Measurements from ENCODE around the gene RANGAP1. TPM values are rescaled to one million over a fixed set of nuclear protein-coding genes. Genes with fewer than 3 reads are reported as not detected.
A peak's percentile ranks its signal among the peaks of the same experiment; 100 is the strongest.

RANGAP1 gene
- total and polyA plus RNA-seq, 2 of the 13 experiments (the other 11 are each of a cell fraction or from before 2014, with no cell fraction given): 51.8 to 83.9 TPM

DNA sequence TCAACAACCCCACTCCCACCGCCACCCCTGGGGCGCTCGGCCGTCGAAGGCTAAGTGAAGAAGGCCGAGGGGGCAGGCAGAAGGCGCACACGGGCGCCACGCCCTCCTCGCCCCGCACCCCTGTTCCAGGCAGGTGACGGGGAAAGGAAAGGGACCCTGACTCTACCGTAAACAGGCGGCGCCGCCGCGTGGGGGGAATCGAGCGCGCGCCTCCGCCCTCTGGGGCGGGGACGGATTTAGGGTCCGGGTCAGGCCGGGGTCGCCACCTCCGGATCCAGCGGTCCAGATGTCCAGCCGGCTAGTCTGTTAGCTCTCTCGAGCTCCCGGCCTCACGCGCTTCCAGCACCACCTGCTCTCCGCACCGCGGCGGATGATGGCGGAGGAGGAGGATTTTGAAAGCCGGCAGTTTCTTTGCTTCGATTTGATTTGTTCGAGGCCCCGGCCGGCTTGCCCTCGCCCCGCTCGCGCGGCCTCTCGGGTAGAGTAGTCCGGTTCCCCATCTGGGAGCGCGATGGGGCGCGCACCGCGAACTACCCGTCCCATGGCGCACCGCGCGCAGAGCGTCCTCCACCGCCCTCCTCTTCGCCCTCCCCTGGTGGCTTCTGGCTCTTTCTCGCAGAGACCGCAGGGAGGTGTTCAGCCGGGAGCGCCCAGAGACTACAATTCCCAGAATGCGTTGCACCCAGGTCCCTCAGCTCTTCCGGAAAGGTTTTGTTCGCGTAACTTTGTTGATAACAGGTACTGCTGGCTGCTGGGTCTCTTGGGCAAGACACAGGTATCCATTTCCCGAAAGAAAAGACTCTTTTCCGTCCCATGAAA lies at the start of gene RANGAP1 (continued):
- TF ChIP-seq, protein P1, sequence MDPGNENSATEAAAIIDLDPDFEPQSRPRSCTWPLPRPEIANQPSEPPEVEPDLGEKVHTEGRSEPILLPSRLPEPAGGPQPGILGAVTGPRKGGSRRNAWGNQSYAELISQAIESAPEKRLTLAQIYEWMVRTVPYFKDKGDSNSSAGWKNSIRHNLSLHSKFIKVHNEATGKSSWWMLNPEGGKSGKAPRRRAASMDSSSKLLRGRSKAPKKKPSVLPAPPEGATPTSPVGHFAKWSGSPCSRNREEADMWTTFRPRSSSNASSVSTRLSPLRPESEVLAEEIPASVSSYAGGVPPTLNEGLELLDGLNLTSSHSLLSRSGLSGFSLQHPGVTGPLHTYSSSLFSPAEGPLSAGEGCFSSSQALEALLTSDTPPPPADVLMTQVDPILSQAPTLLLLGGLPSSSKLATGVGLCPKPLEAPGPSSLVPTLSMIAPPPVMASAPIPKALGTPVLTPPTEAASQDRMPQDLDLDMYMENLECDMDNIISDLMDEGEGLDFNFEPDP (CRISPR knock-in tag; conservative IDR thresholded peaks at IDR 0.05): no peak
- TF ChIP-seq MED8 (CRISPR knock-in tag; IDR thresholded peaks at IDR 0.05; ENCODE audit: insufficient replicate concordance): no peak
- TF ChIP-seq CCAR2 (optimal IDR thresholded peaks at IDR 0.05; ENCODE audit: low read depth, low read length): no peak
- TF ChIP-seq FOXK1 (CRISPR knock-in tag; IDR thresholded peaks at IDR 0.05; ENCODE audit: borderline replicate concordance, low read depth): 0 out of 2 replicates have a peak, but pooled peaks have one; percentile 14
- TF ChIP-seq, protein P2, sequence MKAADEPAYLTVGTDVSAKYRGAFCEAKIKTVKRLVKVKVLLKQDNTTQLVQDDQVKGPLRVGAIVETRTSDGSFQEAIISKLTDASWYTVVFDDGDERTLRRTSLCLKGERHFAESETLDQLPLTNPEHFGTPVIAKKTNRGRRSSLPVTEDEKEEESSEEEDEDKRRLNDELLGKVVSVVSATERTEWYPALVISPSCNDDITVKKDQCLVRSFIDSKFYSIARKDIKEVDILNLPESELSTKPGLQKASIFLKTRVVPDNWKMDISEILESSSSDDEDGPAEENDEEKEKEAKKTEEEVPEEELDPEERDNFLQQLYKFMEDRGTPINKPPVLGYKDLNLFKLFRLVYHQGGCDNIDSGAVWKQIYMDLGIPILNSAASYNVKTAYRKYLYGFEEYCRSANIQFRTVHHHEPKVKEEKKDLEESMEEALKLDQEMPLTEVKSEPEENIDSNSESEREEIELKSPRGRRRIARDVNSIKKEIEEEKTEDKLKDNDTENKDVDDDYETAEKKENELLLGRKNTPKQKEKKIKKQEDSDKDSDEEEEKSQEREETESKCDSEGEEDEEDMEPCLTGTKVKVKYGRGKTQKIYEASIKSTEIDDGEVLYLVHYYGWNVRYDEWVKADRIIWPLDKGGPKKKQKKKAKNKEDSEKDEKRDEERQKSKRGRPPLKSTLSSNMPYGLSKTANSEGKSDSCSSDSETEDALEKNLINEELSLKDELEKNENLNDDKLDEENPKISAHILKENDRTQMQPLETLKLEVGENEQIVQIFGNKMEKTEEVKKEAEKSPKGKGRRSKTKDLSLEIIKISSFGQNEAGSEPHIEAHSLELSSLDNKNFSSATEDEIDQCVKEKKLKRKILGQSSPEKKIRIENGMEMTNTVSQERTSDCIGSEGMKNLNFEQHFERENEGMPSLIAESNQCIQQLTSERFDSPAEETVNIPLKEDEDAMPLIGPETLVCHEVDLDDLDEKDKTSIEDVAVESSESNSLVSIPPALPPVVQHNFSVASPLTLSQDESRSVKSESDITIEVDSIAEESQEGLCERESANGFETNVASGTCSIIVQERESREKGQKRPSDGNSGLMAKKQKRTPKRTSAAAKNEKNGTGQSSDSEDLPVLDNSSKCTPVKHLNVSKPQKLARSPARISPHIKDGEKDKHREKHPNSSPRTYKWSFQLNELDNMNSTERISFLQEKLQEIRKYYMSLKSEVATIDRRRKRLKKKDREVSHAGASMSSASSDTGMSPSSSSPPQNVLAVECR (CRISPR knock-in tag; IDR thresholded peaks at IDR 0.05; ENCODE audit: borderline replicate concordance): peak; percentile 98
- TF ChIP-seq SRY (CRISPR knock-in tag; IDR thresholded peaks at IDR 0.05): no peak; the same call in 1 of the 2 replicates
- no peak for TF ChIP-seq ZNF205 (CRISPR knock-in tag; IDR thresholded peaks at IDR 0.05)
- peak; percentile 61; the same call in 1 of the 2 replicates for TF ChIP-seq CHD2 (IDR thresholded peaks at IDR 0.05; ENCODE audit: low read depth, low read length)
- peak; percentile 98 for TF ChIP-seq THAP11 (CRISPR knock-in tag; IDR thresholded peaks at IDR 0.05)
- TF ChIP-seq TMF1 (CRISPR knock-in tag; IDR thresholded peaks at IDR 0.05; ENCODE audit: low read depth): no peak
- TF ChIP-seq ZNF616 (CRISPR knock-in tag; IDR thresholded peaks at IDR 0.05; ENCODE audit: low read depth): no peak
- TF ChIP-seq, protein P3, sequence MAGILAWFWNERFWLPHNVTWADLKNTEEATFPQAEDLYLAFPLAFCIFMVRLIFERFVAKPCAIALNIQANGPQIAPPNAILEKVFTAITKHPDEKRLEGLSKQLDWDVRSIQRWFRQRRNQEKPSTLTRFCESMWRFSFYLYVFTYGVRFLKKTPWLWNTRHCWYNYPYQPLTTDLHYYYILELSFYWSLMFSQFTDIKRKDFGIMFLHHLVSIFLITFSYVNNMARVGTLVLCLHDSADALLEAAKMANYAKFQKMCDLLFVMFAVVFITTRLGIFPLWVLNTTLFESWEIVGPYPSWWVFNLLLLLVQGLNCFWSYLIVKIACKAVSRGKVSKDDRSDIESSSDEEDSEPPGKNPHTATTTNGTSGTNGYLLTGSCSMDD (CRISPR knock-in tag; IDR thresholded peaks at IDR 0.05): no peak
- 0 out of 2 replicates have a peak, but pooled peaks have one; percentile 64 for TF ChIP-seq ZNF180 (CRISPR knock-in tag; IDR thresholded peaks at IDR 0.05; ENCODE audit: borderline replicate concordance, low read depth)
- TF ChIP-seq, protein P4, sequence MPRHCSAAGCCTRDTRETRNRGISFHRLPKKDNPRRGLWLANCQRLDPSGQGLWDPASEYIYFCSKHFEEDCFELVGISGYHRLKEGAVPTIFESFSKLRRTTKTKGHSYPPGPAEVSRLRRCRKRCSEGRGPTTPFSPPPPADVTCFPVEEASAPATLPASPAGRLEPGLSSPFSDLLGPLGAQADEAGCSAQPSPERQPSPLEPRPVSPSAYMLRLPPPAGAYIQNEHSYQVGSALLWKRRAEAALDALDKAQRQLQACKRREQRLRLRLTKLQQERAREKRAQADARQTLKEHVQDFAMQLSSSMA (CRISPR knock-in tag; IDR thresholded peaks at IDR 0.05): no peak
- peak; percentile 32 for TF ChIP-seq IKZF4 (CRISPR knock-in tag; IDR thresholded peaks at IDR 0.05; ENCODE audit: borderline replicate concordance, low read depth, not compliant biosample characterization)
- TF ChIP-seq, protein P5, sequence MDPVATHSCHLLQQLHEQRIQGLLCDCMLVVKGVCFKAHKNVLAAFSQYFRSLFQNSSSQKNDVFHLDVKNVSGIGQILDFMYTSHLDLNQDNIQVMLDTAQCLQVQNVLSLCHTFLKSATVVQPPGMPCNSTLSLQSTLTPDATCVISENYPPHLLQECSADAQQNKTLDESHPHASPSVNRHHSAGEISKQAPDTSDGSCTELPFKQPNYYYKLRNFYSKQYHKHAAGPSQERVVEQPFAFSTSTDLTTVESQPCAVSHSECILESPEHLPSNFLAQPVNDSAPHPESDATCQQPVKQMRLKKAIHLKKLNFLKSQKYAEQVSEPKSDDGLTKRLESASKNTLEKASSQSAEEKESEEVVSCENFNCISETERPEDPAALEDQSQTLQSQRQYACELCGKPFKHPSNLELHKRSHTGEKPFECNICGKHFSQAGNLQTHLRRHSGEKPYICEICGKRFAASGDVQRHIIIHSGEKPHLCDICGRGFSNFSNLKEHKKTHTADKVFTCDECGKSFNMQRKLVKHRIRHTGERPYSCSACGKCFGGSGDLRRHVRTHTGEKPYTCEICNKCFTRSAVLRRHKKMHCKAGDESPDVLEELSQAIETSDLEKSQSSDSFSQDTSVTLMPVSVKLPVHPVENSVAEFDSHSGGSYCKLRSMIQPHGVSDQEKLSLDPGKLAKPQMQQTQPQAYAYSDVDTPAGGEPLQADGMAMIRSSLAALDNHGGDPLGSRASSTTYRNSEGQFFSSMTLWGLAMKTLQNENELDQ (CRISPR knock-in tag; IDR thresholded peaks at IDR 0.05; ENCODE audit: borderline replicate concordance): no peak
- no peak for TF ChIP-seq NONO (IDR thresholded peaks at IDR 0.05)
- peak; percentile 53 for TF ChIP-seq NONO (CRISPR knock-in tag; conservative IDR thresholded peaks at IDR 0.05)
